Activated T-cell treated with anti-CD3 and anti-CD28 coated beads, Interleukin-2, amount 50 U/mL, for 72 hours (primary cell): ENCODE data around the gene TTC33. TPM values are rescaled to one million over a fixed set of nuclear protein-coding genes. Genes with fewer than 3 reads are reported as not detected.
A peak's percentile ranks its signal among the peaks of the same experiment; 100 is the strongest.
"Not testable (repeated sequence)": the region's sequence is repeated elsewhere in the genome, so short reads cannot be mapped to it uniquely, and the experiment has no call there.

Source experiments
- ATAC-seq, 2 donors: fragments of 150-1000 bp; cut with Tn5 transposase; replicated peaks in 1 of 2; 2 replicates each; pipeline ENCODE4 v1.10.0; 2021; ENCODE audit warnings: moderate library complexity in 2 of 2, mild to moderate bottlenecking in 1 of 2
- DNase-seq, 2 donors: peaks; one replicate each; pipeline ENCODE4 v3.0.0; 2021 to 2022; ENCODE audit warnings: mixed read lengths in 1 of 2
- H3K27ac Mint-ChIP-seq: one replicate; pipeline ENCODE4 v1.8.0; 2022; ENCODE audit warnings: mild to moderate bottlenecking, moderate library complexity, mixed read lengths
- H3K27me3 Mint-ChIP-seq: one replicate; pipeline ENCODE4 v1.8.0; 2022; ENCODE audit warnings: low read depth, mixed read lengths
- H3K36me3 Mint-ChIP-seq, 2 donors: one replicate each; pipeline ENCODE4 v1.8.0; 2022; ENCODE audit warnings: mixed read lengths in 2 of 2, mild to moderate bottlenecking in 1 of 2; ENCODE audit not compliant: insufficient read depth in 2 of 2
- H3K4me1 Mint-ChIP-seq: one replicate; pipeline ENCODE4 v1.8.0; 2022; ENCODE audit warnings: low read depth, mixed read lengths
- H3K4me3 Mint-ChIP-seq, 2 donors: one replicate each; pipeline ENCODE4 v1.8.0; 2022; ENCODE audit warnings: mild to moderate bottlenecking in 2 of 2, mixed read lengths in 2 of 2, moderate library complexity in 2 of 2
- H3K9me3 Mint-ChIP-seq, 2 donors: one replicate each; pipeline ENCODE4 v1.8.0; 2022; ENCODE audit warnings: mixed read lengths in 2 of 2
- total RNA-seq, 2 donors: library from RNA; stranded (reverse); gene quantifications; one replicate each; pipeline ENCODE4 v1.2.3, GENCODE V29; 2022

The TTC33 gene
- total RNA-seq, 2 donors from 2014 or later, result 29.4 to 33.5 TPM

DNA sequence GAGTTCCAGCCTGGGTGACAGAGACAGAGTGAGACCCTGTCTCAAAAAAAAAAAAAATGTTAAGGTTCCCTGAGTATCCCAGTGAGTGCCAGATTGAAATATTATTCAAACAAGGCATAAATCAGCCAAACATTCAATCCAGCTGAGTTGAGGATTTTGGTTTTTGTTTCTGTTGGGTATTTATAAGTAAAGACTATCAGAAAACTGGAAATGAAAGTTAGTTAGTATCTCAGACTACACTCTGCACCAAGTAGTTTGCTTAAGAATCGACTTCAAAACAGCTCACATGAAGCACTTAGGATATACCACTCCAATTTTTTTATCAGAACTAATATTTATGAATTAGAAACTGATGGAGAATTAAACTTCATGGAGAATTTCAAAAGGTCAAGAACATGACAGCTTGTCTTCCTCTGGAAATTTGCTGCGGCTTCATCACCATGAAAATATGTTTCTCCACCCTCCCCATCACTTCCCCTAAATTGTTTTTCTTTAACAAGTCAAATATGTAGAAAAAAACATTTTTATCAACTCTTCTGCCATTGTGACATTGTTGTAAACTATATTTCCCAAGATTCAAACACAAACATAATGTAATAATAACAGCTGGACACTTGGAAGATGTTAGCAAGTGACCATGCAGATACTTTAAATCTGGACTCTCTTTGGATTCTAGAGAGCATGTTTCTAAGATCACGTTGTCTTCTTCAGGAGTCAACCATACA is 186.1 kb downstream of the TTC33 start:
- Mint-ChIP-seq H3K36me3 (peaks cover 0 to 2% of the 10 kb centered on the region in 2 donors), H3K9me3 (peaks cover 0 to 4% of the 10 kb centered on the region in 2 donors), H3K4me3 (no peak overlapping the region), H3K4me1 (peaks cover 22% of the 10 kb centered on the region), H3K27me3 (no peaks in the 10 kb centered on the region), H3K27ac (no peak overlapping the region)
- ATAC-seq (no peak), DNase-seq (no peak)

DNA sequence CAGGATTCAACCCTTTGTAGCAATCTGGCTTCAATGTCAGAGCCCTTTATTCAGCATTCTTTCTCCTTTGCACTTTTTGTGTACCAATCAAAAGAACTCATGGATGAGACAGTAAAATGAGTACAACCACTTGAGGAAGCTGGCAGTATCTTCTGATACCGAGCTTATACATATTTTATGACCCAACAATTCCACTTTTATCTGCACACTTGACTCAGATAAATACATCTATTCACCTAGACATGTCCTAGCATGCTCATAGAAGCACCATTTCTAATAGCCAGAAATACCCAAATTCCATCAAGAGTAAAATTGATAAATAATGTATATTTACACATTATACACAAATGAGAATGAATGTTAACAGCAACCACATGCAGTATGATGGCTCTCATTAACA is 187.2 kb downstream of the TTC33 start:
- ATAC-seq, result no peak
- no peaks in the 10 kb centered on the region for H3K27me3 Mint-ChIP-seq

DNA sequence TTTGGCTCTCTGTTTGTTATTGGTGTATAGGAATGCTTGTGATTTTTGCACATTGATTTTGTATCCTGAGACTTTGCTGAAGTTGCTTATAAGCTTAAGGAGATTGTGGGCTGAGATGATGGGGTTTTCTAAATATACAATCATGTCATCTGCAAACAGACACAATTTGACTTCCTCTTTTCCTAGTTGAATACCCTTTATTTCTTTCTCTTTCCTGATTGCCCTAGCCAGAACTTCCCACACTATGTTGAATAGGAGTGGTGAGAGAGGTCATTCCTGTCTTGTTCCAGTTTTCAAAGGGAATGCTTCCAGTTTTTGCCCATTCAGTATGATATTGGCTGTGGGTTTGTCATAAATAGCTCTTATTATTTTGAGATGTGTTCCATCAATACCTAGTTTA is 192.6 kb downstream of the TTC33 start:
- DNase-seq, H3K27me3 Mint-ChIP-seq, H3K4me3 Mint-ChIP-seq, H3K36me3 Mint-ChIP-seq, H3K27ac Mint-ChIP-seq, ATAC-seq: not testable (repeated sequence)
- H3K9me3 Mint-ChIP-seq, result peaks cover 13 to 15% of the 10 kb centered on the region in 2 donors
- peaks cover 16% of the 10 kb centered on the region for H3K4me1 Mint-ChIP-seq

More for the DNA sequence above, 187.2 kb downstream of the TTC33 start:
- H3K4me1 Mint-ChIP-seq, result peaks cover 28% of the 10 kb centered on the region
- H3K4me3 Mint-ChIP-seq, result no peak overlapping the region
- H3K36me3 Mint-ChIP-seq, result peaks cover 0 to 2% of the 10 kb centered on the region in 2 donors
- H3K9me3 Mint-ChIP-seq, result peaks cover 2 to 7% of the 10 kb centered on the region in 2 donors
- no peak for DNase-seq
- no peak overlapping the region for H3K27ac Mint-ChIP-seq

DNA sequence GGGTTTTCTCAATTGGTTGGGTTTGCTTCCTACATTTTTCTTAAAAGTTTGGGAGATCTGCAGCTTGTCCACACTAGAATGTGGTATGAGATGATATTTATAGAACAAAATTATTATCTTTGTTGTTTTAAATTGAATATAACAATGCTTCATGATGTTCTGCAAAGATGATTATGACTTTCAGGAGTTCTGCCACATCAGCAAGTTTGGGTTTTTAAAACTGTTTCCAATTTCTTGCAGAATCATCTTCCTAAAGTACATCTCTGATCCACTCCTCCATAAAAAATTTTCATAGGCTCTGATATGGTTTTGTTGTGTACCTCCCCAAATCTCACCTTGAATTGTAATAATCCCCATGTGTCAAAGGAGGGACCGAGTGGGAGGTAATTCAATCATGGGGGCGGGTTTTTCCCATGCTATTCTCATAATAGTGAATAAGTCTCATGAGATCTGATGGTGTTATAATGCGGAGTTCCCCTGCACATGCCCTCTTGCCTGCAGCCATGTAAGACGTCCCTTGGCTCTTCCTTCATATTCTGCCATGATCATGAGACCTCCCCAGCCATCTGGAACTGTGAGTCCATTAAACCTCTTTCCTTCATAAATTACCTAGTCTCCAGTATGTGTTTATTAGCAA is 195.2 kb downstream of the TTC33 start:
- ATAC-seq, result no peak
- Mint-ChIP-seq H3K27ac (no peak overlapping the region), H3K9me3 (peaks cover 11 to 13% of the 10 kb centered on the region in 2 donors), H3K36me3 (peaks cover 3 to 10% of the 10 kb centered on the region in 2 donors), H3K27me3 (no peaks in the 10 kb centered on the region), H3K4me3 (no peak overlapping the region), H3K4me1 (peaks cover 20% of the 10 kb centered on the region)
- DNase-seq, result no peak

DNA sequence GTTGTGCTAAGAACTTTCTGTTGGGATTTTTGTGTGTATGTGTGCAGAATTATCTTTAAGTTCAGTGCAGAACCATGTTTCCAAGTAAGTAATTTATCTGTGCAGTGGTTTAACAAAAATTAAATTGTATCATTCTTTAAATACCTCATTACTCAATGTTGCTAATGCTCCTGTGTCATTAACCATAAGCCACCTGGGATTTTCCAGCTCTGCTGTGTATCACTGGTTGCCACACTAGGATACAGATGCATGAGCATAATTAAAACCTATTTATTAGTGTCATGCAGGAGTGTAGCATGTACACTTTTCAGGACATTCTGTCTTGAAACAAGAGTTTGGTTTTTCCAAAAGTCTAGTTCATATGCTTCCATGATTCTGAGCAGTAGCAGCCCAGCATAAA is 196.5 kb downstream of the TTC33 start:
- H3K27ac Mint-ChIP-seq, result no peak overlapping the region
- DNase-seq (no peak), ATAC-seq (no peak)
- H3K9me3 Mint-ChIP-seq, result peaks cover 10 to 11% of the 10 kb centered on the region in 2 donors
- H3K4me3 Mint-ChIP-seq, result no peak overlapping the region
- H3K36me3 Mint-ChIP-seq, result peaks cover 3 to 10% of the 10 kb centered on the region in 2 donors
- H3K27me3 Mint-ChIP-seq, result no peaks in the 10 kb centered on the region
- H3K4me1 Mint-ChIP-seq, result peaks cover 16% of the 10 kb centered on the region

DNA sequence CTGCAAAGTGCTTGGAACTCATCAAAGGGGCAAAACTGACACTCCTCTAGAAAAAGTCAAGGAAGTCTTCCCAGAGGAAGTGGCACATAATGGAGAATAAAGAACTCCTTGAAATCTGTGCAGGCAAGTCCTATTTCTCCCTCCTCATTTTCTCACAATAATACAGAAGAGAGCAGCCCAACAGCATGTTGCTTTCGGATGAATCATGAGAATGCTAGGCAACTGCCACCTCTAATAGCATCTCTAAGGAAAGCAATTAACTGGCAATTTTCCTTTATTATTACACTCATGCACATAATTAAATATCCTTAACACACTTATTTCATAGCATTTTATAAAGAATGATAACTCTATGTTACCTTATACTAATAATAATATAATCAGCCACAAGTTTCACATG is 198.3 kb downstream of the TTC33 start:
- Mint-ChIP-seq H3K4me3 (no peak overlapping the region), H3K27ac (no peak overlapping the region), H3K9me3 (peaks cover 4 to 5% of the 10 kb centered on the region in 2 donors), H3K4me1 (peaks cover 14% of the 10 kb centered on the region), H3K36me3 (peaks cover 3 to 4% of the 10 kb centered on the region in 2 donors), H3K27me3 (no peaks in the 10 kb centered on the region)
- ATAC-seq (no peak), DNase-seq (no peak)

DNA sequence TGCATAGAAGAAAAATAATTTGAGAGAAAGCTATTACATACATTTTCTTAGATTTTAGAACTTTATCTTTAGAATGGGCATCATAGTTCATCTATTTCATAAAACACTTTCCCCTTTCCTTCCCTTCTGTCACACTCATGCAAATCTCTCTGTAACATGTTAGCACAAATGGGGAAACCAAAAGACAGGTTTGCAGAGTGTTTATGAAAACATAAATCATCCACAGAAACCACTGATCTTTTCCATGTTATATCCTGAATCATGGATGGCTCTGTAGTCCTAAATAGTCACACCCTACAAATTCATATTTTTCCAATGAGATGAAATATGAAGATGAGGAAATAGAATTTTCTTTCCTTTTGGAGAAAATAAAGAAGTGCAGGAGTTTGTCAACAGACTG is 198.9 kb downstream of the TTC33 start:
- H3K36me3 Mint-ChIP-seq, result peaks cover 3 to 4% of the 10 kb centered on the region in 2 donors
- peaks cover 14% of the 10 kb centered on the region for H3K4me1 Mint-ChIP-seq
- H3K27me3 Mint-ChIP-seq, result no peaks in the 10 kb centered on the region
- H3K9me3 Mint-ChIP-seq, result peaks cover 4 to 5% of the 10 kb centered on the region in 2 donors
- DNase-seq, result no peak
- H3K27ac Mint-ChIP-seq, result no peak overlapping the region
- no peak overlapping the region for H3K4me3 Mint-ChIP-seq
- no peak for ATAC-seq

DNA sequence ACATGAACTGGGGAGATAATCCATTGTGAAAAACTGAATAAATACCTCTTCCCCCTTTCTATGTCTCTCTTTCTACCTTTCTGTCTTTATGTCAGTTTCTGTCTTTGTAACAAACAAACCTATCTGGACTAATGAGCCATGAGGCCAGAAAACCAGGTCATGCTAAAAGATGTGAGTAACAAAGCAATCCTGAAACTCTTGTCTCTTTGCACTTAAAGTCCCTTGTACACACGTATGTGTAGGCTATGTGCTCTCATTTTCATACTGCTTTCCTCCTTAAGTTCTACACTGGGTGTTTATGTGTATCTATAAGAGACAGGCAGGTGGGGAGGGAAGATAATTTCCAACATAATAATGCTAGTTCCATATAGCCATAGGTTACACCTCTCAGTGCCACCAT is 199.9 kb downstream of the TTC33 start:
- ATAC-seq (no peak), DNase-seq (no peak)
- no peaks in the 10 kb centered on the region for H3K27me3 Mint-ChIP-seq
- peaks cover 1 to 3% of the 10 kb centered on the region in 2 donors for H3K36me3 Mint-ChIP-seq
- H3K9me3 Mint-ChIP-seq, result peaks cover 3 to 4% of the 10 kb centered on the region in 2 donors
- H3K27ac Mint-ChIP-seq, result no peak overlapping the region
- peaks cover 11% of the 10 kb centered on the region for H3K4me1 Mint-ChIP-seq
- H3K4me3 Mint-ChIP-seq, result no peak overlapping the region

DNA sequence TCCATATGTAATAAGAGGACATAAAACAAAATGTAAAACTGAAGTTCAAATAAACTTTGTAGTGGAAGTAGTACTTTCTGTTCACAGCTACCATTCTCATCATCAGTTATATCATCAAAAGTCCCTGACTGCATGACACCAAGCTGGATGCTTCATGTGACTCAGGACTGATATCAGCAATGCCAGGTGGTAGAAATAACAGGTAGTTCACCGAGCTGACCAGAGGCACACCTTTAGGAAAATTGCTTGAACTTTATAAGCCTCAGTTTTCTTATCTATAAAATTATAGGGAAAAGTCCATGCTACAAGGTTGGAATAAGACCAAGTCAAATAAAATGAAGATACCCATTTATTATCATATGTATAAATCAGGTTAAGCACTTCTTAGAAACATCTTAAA is 200.9 kb downstream of the TTC33 start:
- H3K27ac Mint-ChIP-seq, result no peak overlapping the region
- no peaks in the 10 kb centered on the region for H3K27me3 Mint-ChIP-seq

DNA sequence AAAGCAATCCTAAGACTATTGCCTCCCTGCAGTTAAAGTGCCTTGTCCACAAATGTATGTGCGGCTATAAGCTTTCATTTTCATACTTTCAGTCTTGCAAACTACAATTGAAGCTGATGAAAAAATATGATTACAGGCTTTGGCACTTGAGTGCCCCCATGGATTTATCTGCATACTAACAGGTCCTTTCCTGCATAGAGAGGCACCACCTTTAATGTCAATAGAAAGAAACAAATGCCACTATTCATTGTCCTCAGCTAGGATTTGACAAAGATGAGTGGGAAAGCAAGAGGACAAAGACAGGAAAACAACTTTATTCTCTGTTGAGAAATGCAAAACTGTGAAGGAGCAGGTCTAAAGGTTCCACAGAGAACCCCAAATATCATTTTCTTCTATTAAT is 201.7 kb downstream of the TTC33 start:
- DNase-seq (no peak), ATAC-seq (no peak)
- H3K36me3 Mint-ChIP-seq, result no peaks in the 10 kb centered on the region
- H3K27ac Mint-ChIP-seq, result no peak overlapping the region
- H3K9me3 Mint-ChIP-seq, result no peaks in the 10 kb centered on the region
- H3K4me1 Mint-ChIP-seq, result peaks cover 5% of the 10 kb centered on the region
- H3K27me3 Mint-ChIP-seq, result no peaks in the 10 kb centered on the region
- H3K4me3 Mint-ChIP-seq, result no peak overlapping the region

More for the DNA sequence above, 200.9 kb downstream of the TTC33 start:
- H3K9me3 Mint-ChIP-seq, result no peaks in the 10 kb centered on the region
- DNase-seq (no peak), ATAC-seq (no peak)
- no peak overlapping the region for H3K4me3 Mint-ChIP-seq
- H3K4me1 Mint-ChIP-seq, result peaks cover 5% of the 10 kb centered on the region
- no peaks in the 10 kb centered on the region for H3K36me3 Mint-ChIP-seq

DNA sequence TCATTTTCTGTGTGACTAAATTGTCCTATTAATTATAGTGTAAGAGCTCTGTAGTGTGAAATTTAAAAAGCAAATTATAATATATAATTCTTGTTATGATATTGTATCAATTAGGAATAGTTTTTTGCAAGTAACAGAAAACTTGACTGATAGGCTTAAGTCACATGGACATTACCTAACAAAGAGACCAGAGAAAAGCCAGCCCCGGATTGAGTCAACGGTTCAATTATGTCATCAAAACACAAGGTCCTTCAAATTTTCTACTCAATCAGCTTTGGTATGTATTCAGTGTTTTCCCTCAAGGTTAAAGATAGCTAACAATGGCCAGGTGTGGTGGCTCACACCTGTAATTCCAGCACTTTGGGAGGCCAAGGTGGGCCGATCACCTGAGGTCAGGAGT is 202.8 kb downstream of the TTC33 start:
- no peak for ATAC-seq
- Mint-ChIP-seq H3K27me3 (no peaks in the 10 kb centered on the region), H3K4me1 (peaks cover 5% of the 10 kb centered on the region), H3K36me3 (no peaks in the 10 kb centered on the region), H3K27ac (no peak overlapping the region), H3K9me3 (no peaks in the 10 kb centered on the region), H3K4me3 (no peak overlapping the region)
- no peak for DNase-seq

DNA sequence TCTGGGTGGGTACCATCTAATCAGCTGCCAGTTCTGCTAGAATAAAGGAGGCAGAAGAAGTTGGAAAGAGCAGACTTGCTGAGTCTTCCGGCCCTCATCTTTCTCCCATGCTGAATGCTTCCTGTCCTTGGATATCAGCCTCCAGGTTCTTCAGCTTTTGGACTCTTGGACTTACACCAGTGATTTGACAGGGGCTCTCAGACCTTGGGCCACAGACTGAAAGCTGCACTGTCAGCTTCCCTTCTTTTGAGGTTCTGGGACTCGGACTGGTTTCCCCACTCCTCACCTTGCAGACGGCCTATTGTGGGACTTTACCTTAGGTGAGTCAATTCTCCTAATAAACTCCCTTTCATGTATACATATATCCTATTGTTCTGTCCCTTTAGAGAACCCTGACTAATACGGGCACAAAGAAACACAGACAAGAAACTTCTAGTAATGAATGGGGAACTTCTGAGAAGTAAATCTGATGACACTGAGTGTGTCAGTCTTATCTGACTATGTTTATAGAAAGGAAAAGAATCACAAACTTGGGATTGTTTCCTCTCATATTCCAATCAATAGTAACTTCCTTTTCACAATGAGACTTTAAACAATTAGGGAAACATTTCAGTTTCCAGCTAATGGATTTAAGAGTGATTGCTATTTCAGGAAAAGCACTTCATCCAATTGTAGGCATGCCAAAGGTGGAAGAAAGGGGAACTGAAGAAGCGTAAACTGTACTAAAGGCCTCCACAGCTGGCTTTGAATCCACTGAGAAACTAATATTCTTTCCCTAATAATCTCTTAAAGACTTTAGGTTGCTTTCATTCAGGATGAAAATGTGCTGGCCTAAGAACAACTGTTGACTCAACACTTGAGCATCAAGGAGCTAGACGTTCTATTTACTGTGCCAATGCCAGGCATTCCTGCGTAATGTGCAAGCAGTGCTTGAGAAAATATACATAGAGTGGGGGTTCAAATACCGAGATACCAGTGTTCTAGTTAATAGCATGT is 204.0 kb downstream of the TTC33 start:
- ATAC-seq (peak in 1 of 2 donors; percentile 55), DNase-seq (no peak)
- Mint-ChIP-seq H3K4me3 (no peak overlapping the region), H3K4me1 (peaks cover 5% of the 10 kb centered on the region), H3K9me3 (no peaks in the 10 kb centered on the region), H3K27ac (no peak overlapping the region), H3K36me3 (no peaks in the 10 kb centered on the region), H3K27me3 (no peaks in the 10 kb centered on the region)

DNA sequence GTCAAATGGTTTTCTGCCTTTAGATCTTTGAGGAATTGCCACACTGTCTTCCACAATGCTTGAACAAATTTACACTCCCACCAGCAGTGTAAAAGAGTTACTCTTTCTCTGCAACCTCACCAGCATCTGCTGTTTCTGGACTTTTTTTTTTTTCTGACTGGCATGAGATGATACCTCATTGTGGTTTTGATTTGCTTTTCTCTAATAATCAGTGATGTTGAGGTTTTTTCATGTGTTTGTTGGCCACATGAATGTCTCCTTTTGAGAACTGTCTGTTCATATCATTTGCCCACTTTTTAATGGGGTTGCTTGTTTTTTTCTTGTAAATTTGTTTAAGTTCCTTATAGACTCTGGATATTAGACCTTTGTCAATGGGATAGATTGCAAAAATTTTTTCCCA is 205.3 kb downstream of the TTC33 start:
- DNase-seq (no peak), ATAC-seq (no peak)
- H3K27me3 Mint-ChIP-seq, result no peaks in the 10 kb centered on the region
- H3K36me3 Mint-ChIP-seq, result no peaks in the 10 kb centered on the region
- H3K4me1 Mint-ChIP-seq, result no peaks in the 10 kb centered on the region
- H3K4me3 Mint-ChIP-seq, result no peak overlapping the region
- no peak overlapping the region for H3K27ac Mint-ChIP-seq
- H3K9me3 Mint-ChIP-seq, result no peaks in the 10 kb centered on the region
